GM04503 (cell line): ENCODE results near the gene CD2AP.
"Not testable (repeated sequence)": the region's sequence is repeated elsewhere in the genome, so short reads cannot be mapped to it uniquely, and the experiment has no call there.

Experiments used
- DNase-seq: peaks from one replicate; pipeline ENCODE4 v3.0.0-alpha.2; 2012; ENCODE audit warnings: low read depth

The CD2AP gene

GRCh38 chr6:47634210-47635047, 156.8 kb downstream of the CD2AP start:
- DNase-seq = no peak

GRCh38 chr6:47646689-47647088, 169.1 kb downstream of the CD2AP start:
- DNase-seq = no peak

DNA sequence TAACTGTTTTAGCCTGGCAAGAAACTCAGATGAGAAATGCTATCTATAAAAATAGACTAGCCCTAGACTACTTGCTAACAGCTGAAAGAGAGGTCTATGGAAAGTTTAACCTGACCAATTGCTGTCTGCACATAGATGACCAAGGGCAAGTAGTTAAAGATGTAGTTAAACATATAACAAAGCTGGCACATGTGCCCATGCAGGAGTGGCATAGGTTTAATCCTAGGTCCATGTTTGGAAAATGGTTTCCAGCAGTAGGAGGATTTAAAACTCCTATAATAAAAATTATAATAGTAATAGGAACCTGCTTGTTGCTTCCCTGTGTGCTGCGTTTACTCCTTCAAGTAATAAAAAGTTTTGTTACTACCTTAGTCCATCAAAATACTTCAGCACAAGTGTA, 169.6 kb downstream of the CD2AP start:
- no peak for DNase-seq

DNA sequence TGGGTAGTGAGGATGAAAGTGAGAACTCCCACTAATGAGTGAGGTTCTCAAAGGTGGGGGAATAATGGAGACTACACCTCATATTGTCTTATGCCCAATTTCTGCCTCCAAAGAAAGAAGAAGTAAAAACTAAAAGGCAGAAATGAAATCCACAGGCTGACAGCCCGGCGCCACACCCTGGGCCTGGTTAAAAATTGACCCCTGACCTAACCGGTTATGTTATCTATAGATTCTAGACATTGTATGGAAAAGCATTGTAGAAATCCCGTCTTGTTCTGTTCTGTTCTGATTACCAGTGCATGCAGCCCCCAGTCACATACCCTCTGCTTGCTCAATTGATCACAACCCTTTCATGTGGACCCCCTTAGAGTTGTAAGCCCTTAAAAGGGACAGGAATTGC, 170.0 kb downstream of the CD2AP start:
- not testable (repeated sequence) for DNase-seq

DNA sequence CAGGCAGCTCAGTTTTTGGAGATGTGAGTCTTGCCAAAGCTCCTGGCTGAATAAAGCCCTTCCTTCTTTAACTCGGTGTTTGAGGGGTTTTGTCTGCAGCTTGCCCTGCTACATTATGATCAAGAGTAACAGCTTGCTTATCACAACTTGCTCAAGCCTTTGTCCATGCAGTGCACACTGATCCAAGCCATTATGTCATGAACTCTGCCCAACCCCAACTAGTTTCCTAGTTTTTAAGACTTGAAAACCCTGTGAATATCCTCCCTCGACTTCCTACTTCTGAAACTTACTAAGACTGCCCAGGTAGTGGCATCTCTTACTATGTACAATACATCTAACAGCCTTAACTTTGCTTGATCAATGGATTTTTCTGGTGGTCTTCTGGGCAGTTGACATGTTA, 170.4 kb downstream of the CD2AP start:
- DNase-seq = no peak

- DNase-seq = no peak
Observed at GRCh38 chr6:47650553-47651432, 173.2 kb downstream of the CD2AP start.

DNA sequence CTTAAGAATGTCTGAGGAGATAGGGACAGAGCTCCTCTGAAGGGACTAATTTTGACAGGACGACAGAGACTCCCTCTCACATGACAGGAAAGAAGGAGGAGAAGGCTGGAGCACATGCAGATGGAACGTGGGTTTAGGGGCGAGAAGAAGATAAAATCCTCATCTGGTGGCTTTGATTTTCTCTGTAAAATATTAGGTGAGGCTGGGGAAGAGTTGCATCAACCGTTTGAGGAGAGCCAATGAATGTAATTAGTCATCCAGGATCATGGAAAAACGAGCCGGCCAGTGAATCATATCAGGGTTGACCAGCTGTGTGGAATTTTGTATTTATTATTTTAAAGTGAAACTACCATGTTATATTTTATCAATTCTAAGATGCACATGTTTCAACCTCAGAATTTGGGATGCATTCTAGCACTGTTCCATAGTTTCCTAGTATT, 173.9 kb downstream of the CD2AP start:
- no peak for DNase-seq

- no peak for DNase-seq
Observed at GRCh38 chr6:47653706-47654105, 176.1 kb downstream of the CD2AP start.

- no peak for DNase-seq
Observed at GRCh38 chr6:47654255-47654654, 176.7 kb downstream of the CD2AP start.

GRCh38 chr6:47655719-47656595, 178.4 kb downstream of the CD2AP start:
- no peak for DNase-seq

GRCh38 chr6:47661960-47662359, 184.4 kb downstream of the CD2AP start:
- DNase-seq = no peak

- no peak for DNase-seq
Observed at GRCh38 chr6:47663462-47664216, 186.1 kb downstream of the CD2AP start.

- DNase-seq = no peak
Observed at GRCh38 chr6:47665112-47665511, 187.5 kb downstream of the CD2AP start.

DNA sequence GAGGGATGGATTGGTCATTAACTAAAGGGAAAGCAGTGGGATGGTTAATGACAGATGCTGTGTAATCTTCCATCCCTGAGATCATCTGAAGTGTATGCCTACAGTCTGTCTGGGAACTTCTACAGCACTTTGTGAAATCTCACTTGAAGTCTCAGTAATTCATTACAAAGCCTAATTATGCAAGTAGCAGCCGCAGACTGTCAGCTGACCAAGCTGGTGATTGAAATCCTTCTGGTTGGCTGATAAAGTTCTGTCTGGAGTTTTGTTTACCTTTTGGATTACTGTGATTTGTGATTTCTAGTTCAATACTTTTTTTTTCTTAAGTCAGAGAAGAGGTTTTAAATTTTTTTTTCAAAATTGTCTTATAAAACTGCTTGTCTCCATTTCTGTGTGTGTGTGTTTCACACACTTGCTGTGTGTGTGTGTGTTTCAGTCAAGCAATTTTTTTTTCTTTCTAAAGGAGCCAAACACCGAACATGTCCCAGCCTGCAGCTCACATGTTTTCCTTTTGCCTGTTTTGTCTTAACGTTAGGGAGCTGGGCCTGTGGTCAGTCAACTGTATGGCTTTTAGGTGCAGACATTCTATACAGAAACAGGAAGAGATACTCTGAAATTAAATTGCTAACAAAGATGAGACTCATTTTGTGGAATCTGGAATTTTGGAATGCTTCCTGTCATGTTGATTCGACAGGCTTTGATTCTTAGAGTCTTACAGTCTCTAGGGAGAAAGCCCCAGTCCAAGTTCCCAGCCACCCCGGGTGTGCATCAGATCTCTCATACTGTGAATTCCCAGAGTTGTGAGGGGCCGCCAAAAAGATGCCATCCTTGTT, 192.3 kb downstream of the CD2AP start:
- DNase-seq = no peak

GRCh38 chr6:47670851-47671250, 193.3 kb downstream of the CD2AP start:
- no peak for DNase-seq

DNA sequence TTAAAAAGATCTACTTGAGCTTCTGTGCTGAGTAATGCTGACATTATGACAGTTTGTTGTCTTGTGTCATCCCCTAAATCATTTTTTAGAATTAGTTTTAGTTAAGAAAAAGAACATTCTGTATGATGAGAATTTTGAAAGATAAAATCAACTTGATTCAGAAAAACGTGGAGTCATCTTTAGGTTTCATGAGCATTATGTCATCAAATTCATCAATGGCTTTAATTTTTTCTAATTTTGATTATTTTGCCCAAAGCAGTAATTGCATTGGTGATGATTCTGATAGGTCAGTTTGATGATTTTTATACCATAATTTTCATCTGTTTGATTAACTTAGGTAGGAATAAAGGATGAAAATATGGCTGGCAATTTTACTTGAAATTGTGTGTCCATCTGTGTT, 194.2 kb downstream of the CD2AP start:
- DNase-seq = no peak

DNA sequence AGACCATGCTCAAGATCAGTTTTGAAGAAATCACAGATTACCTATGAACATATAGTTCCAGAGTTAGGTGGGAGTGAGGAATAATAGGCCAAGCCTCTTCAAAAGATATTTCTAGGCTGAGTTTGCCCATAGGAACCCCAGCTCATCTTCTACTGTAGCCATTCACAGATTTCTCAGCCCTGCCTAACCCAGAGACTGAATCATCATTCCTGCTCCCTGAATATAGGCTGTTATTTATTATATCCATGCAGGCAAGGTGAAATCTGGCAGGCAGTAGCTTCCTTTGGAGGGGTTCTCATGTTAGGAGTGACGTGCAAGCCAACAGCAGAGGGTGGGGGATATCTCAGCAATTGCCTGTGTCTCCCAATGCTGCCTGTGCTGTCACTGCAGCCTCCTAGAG, 195.2 kb downstream of the CD2AP start:
- no peak for DNase-seq

DNA sequence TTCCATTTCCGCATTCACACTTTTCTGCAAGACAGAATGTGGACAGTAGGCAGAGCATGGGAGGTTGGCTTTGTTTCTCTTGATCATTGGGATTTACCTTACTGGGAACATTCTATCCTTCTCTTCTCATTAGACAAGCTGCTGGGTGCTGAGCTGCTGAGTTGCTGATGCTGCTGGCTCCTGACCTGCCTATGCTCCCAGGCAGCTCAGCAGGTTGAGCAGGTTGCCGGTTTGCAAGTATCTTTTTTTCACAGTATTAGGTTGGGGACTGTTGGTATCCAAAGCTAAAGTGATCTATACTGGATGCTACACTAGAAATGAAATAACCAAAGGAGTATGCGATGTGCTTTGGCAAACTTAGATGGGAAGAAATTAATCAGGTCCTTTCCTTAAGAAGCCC, 197.1 kb downstream of the CD2AP start:
- no peak for DNase-seq
